CMK (cell line): ENCODE measurements around the gene TMPRSS15.

Experiments
- DNase-seq: peaks from one replicate; pipeline ENCODE4 v3.0.0-alpha.2; 2010; ENCODE audit warnings: low read depth

The TMPRSS15 gene

DNA sequence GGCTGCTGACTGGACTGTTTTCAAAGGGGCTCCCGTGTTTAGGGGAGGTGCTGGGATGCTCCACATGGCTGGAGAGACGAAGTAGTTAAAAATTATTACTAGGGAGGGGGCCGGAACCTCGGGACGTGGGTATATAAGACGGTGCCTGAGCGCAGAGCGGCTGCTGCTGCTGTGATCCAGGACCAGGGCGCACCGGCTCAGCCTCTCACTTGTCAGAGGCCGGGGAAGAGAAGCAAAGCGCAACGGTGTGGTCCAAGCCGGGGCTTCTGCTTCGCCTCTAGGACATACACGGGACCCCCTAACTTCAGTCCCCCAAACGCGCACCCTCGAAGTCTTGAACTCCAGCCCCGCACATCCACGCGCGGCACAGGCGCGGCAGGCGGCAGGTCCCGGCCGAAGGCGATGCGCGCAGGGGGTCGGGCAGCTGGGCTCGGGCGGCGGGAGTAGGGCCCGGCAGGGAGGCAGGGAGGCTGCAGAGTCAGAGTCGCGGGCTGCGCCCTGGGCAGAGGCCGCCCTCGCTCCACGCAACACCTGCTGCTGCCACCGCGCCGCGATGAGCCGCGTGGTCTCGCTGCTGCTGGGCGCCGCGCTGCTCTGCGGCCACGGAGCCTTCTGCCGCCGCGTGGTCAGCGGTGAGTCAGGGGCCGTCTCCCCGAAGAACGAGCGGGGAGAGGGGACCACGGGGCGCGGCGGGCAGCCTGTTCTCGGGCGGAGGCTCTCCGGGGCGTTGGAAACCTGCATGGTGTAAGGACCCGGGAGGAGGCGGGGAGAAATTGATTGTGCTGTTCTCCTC, 158.7 kb downstream of the TMPRSS15 start, which contains the start of gene CHODL:
TSS of gene CHODL (plus strand) at position 163 of the 793 bp plus-strand sequence. CDS start at position 554, 391 bp downstream.
- DNase-seq, result no peak

GRCh38 chr21:18235545-18235944, 168.0 kb downstream of the TMPRSS15 start:
- DNase-seq, result no peak

DNA sequence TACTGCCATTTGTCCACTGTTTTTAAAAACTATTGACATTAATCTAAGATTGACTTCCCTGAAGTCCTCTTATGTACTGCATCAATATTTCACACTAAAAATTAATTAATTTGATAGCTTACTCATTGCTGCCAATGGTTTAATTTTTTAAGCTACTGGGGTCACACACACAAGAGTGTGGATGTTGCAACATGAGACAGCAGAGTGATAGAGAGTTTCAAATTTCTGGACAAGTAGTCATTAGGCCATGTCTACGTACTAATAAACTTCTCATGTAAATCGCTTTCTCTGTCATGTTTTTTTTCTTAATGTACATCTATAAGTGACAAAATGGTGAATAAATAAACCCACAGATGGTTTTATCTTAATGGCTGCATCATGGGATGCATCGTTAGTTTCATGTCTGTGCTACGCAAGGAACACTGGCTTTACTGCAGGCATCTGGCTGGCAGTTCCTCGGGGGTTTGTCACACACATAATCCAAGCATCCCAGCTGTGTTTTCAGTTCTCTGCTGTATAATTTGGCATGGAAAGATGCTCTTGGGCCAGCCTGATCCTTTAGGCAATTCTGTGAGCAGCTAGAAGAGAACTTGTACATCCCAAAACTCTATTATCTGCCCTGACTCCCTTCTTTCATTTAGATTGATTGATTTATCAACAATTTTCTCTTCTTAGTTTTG, 175.4 kb downstream of the TMPRSS15 start:
- DNase-seq, result no peak

- DNase-seq, result no peak
Measured at GRCh38 chr21:18222346-18222745, 181.2 kb downstream of the TMPRSS15 start.

DNA sequence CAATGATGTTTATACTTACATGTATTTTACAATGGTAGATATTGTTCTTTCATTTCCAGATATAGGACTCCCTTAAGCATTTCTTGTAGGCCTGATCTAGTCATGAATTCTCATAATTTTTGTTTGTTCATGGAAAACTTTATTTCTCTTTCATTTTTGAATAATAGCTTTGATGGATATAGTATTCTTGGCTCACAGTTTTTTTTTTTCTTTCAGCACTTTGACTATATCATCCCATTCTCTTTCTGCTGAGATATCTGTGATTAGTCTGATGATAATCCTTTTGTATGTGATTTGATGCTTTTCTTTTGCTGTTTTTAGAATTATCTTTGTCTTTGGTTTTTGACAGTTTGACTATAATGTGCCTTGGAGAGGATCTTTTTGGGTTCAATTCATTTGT, 183.1 kb downstream of the TMPRSS15 start:
- no peak for DNase-seq
